PC-3 (cell line): ENCODE data around the gene TGFA. TPM values are rescaled to one million over a fixed set of nuclear protein-coding genes. Genes with fewer than 3 reads are reported as not detected.

Source experiments
- ATAC-seq: fragments of 200-7000 bp; cut with Tn5 transposase; 2 replicates; pipeline ENCODE4 v1.9.1; 2020; ENCODE audit warnings: mild to moderate bottlenecking, moderate library complexity
- BruUV-seq: library from RNA; stranded (reverse); fragments of 400-500 nt; replicated peaks from 2 replicates; lab custom pipeline; 2021; lab: Mats Ljungman, UMichigan
- CTCF ChIA-PET: fragments of 300-600 bp; sonication (Branson Sonifier 250); formaldehyde crosslinking; loops from one replicate; lab custom pipeline; 2022; ENCODE audit warnings: antibody characterized with exemption; lab: Charles Lee
- POLR2A ChIA-PET: fragments of 300-600 bp; sonication (Branson Sonifier 250); formaldehyde crosslinking; loops from one replicate; lab custom pipeline; 2022; ENCODE audit warnings: antibody characterized with exemption; ENCODE audit not compliant: unreplicated experiment; lab: Charles Lee
- DNase-seq: peaks from one replicate; pipeline ENCODE4 v3.0.0-alpha.2; 2015
- H2AFZ ChIP-seq: fragments of 300-600 bp; sonication (generic); 2 replicates; pipeline ENCODE4 v1.6.0; 2016; ENCODE audit warnings: antibody characterized with exemption, low read length
- H3F3A ChIP-seq: fragments of 300-600 bp; sonication (generic); one replicate; pipeline ENCODE4 v1.6.0; 2017; ENCODE audit warnings: antibody characterized with exemption, low read length, control low read depth, mild to moderate bottlenecking; ENCODE audit not compliant: unreplicated experiment
- H3K27ac ChIP-seq: fragments of 300-600 bp; sonication (generic); 2 replicates; pipeline ENCODE4 v1.5.1; 2016; ENCODE audit warnings: mild to moderate bottlenecking, low read length
- H3K27me3 ChIP-seq: fragments of 300-600 bp; sonication (generic); 2 replicates; pipeline ENCODE4 v1.6.1; 2016; ENCODE audit warnings: low read length, mixed read lengths
- H3K36me3 ChIP-seq: fragments of 300-600 bp; sonication (generic); 2 replicates; pipeline ENCODE4 v1.6.1; 2016; ENCODE audit warnings: low read depth, mixed run types, low read length, mixed read lengths
- H3K4me1 ChIP-seq: fragments of 300-600 bp; sonication (generic); 2 replicates; pipeline ENCODE4 v1.5.1; 2016; ENCODE audit warnings: low read length; ENCODE audit not compliant: insufficient read depth
- H3K4me2 ChIP-seq: fragments of 300-600 bp; sonication (generic); 2 replicates; pipeline ENCODE4 v1.6.0; 2016; ENCODE audit warnings: low read length
- H3K4me3 ChIP-seq: fragments of 300-600 bp; sonication (generic); 2 replicates; pipeline ENCODE4 v1.5.1; 2016; ENCODE audit warnings: mild to moderate bottlenecking, low read length, mixed read lengths
- H3K79me2 ChIP-seq: fragments of 300-600 bp; sonication (generic); 2 replicates; pipeline ENCODE4 v1.6.1; 2017; ENCODE audit warnings: low read length, mixed read lengths
- H3K9ac ChIP-seq: fragments of 300-600 bp; sonication (generic); 2 replicates; pipeline ENCODE4 v1.6.0; 2016; ENCODE audit warnings: mild to moderate bottlenecking, low read length
- H3K9me2 ChIP-seq: fragments of 300-600 bp; sonication (generic); replicated peaks from 2 replicates; pipeline ENCODE4 v1.6.1; 2016; ENCODE audit warnings: mixed run types, low read length, mixed read lengths
- H3K9me3 ChIP-seq: fragments of 300-600 bp; sonication (generic); 2 replicates; pipeline ENCODE4 v1.6.1; 2016; ENCODE audit warnings: low read length, mixed read lengths
- H4K20me1 ChIP-seq: fragments of 300-600 bp; sonication (generic); 2 replicates; pipeline ENCODE4 v1.6.1; 2016; ENCODE audit warnings: low read length, mixed read lengths
- EZH2 ChIP-seq: fragments of 300-600 bp; sonication (generic); IDR thresholded peaks from one replicate; pipeline ENCODE4 v1.6.1; 2017; ENCODE audit warnings: antibody characterized with exemption, mild to moderate bottlenecking, low read length; ENCODE audit not compliant: unreplicated experiment
- EZH2phosphoT487 ChIP-seq: fragments of 300-600 bp; sonication (generic); IDR thresholded peaks from 2 replicates; pipeline ENCODE4 v1.6.1; 2018; ENCODE audit warnings: mild to moderate bottlenecking, antibody characterized with exemption, low read length, borderline replicate concordance
- intact Hi-C: fragments of 100-400 bp; cut with micrococcal nuclease; formaldehyde crosslinking; loops from 2 replicates; pipeline ENCODE4 v1.9.0; 2023
- total RNA-seq: library from RNA; depleted of rRNA; stranded (reverse); fragments of >200 nt; gene quantifications from 2 replicates; pipeline ENCODE4 v1.2.3, GENCODE V29; 2014
- TF ChIP-seq, protein P1 (sequence below): fragments of 300-600 bp; sonication (generic); conservative IDR thresholded peaks from 2 replicates; pipeline ENCODE4 v1.5.1; 2017; ENCODE audit warnings: antibody characterized with exemption, low read depth, mild to moderate bottlenecking, low read length

Gene TGFA
- total RNA-seq, 1 experiment from 2014 or later, result 45.0 TPM

- POLR2A ChIA-PET, result no interaction called here
- intact Hi-C loops, result no loop called here
- no peaks in the 10 kb centered on the region for H3F3A ChIP-seq
- peaks cover 9% of the 10 kb centered on the region for H3K4me1 ChIP-seq
- TF ChIP-seq EZH2phosphoT487, result no peak
- TF ChIP-seq, protein P1, sequence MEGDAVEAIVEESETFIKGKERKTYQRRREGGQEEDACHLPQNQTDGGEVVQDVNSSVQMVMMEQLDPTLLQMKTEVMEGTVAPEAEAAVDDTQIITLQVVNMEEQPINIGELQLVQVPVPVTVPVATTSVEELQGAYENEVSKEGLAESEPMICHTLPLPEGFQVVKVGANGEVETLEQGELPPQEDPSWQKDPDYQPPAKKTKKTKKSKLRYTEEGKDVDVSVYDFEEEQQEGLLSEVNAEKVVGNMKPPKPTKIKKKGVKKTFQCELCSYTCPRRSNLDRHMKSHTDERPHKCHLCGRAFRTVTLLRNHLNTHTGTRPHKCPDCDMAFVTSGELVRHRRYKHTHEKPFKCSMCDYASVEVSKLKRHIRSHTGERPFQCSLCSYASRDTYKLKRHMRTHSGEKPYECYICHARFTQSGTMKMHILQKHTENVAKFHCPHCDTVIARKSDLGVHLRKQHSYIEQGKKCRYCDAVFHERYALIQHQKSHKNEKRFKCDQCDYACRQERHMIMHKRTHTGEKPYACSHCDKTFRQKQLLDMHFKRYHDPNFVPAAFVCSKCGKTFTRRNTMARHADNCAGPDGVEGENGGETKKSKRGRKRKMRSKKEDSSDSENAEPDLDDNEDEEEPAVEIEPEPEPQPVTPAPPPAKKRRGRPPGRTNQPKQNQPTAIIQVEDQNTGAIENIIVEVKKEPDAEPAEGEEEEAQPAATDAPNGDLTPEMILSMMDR, result no peak
- TF ChIP-seq EZH2, result no peak
- no peak overlapping the region for H3K9ac ChIP-seq
- no peak overlapping the region for H3K4me2 ChIP-seq
- no peak overlapping the region for H2AFZ ChIP-seq
- peaks cover 5% of the 10 kb centered on the region; the same call in 1 of the 2 replicates for H3K36me3 ChIP-seq
- no TSS peak for BruUV-seq
- no peak overlapping the region for H3K27ac ChIP-seq
- ATAC-seq (no peak), DNase-seq (no peak)
- no peak overlapping the region for H3K4me3 ChIP-seq
- H4K20me1 ChIP-seq, result no peaks in the 10 kb centered on the region
- H3K9me3 ChIP-seq, result no peaks in the 10 kb centered on the region
- peaks cover 4% of the 10 kb centered on the region; the same call in 1 of the 2 replicates for H3K79me2 ChIP-seq
- H3K9me2 ChIP-seq, result no peaks in the 10 kb centered on the region
- CTCF ChIA-PET, result interaction anchor here (0.5 kb wide), 1 partner anchor 298 kb away, joined by 3 read pairs; no protein-coding TSS in a partner anchor
- no peaks in the 10 kb centered on the region for H3K27me3 ChIP-seq
These were observed 83.7 kb downstream of the TGFA start for GRCh38 chr2:70469961-70470360.

DNA sequence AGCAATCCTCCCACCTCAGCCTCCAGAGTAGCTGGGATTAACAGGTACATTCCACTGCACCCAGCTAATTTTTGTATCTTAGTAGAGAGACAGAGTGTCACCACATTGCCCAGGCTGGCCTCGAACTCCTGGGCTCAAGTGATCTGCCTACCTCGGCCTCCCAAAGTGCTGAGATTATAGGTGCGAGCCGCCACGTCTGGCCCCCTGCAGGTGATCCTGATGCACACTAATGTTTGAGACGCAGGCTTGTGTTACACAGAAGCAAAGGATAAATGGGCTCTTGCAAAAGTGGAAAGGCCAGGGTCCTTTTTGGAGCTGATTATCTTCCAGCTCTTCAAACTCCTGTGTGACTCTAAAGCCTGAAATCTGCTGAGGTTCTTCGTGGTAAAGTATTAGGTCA is 84.2 kb downstream of the TGFA start:
- H3K9me2 ChIP-seq, result no peaks in the 10 kb centered on the region
- peaks cover 9% of the 10 kb centered on the region; the same call in 1 of the 2 replicates for H3K36me3 ChIP-seq
- H3K4me2 ChIP-seq, result no peak overlapping the region
- H3K4me1 ChIP-seq, result peaks cover 9% of the 10 kb centered on the region
- H3K27me3 ChIP-seq, result no peaks in the 10 kb centered on the region
- H3K9me3 ChIP-seq, result no peaks in the 10 kb centered on the region
- ChIA-PET CTCF (no interaction called here), POLR2A (no interaction called here)
- intact Hi-C loops, result no loop called here
- peaks cover 4% of the 10 kb centered on the region; the same call in 1 of the 2 replicates for H3K79me2 ChIP-seq
- H3K4me3 ChIP-seq, result no peak overlapping the region
- TF ChIP-seq EZH2phosphoT487, result no peak
- TF ChIP-seq, protein P1, result 0 out of 2 replicates have a peak, but pooled peaks have one; percentile 26
- H3K27ac ChIP-seq, result no peak overlapping the region
- ATAC-seq (no peak), DNase-seq (no peak)
- no peak overlapping the region for H3K9ac ChIP-seq
- no peak overlapping the region for H2AFZ ChIP-seq
- H4K20me1 ChIP-seq, result no peaks in the 10 kb centered on the region
- no peaks in the 10 kb centered on the region for H3F3A ChIP-seq
- no TSS peak for BruUV-seq

GRCh38 chr2:70468878-70469277 is 84.7 kb downstream of the TGFA start:
- H3K9ac ChIP-seq, result no peak overlapping the region
- H2AFZ ChIP-seq, result no peak overlapping the region
- ATAC-seq (no peak), DNase-seq (no peak)
- intact Hi-C loops, result no loop called here
- peaks cover 9% of the 10 kb centered on the region for H3K4me1 ChIP-seq
- ChIA-PET CTCF (no interaction called here), POLR2A (no interaction called here)
- H3K27me3 ChIP-seq, result no peaks in the 10 kb centered on the region
- H3K27ac ChIP-seq, result no peak overlapping the region
- H3K9me2 ChIP-seq, result no peaks in the 10 kb centered on the region
- H3F3A ChIP-seq, result no peaks in the 10 kb centered on the region
- no peak overlapping the region for H3K4me3 ChIP-seq
- H4K20me1 ChIP-seq, result no peaks in the 10 kb centered on the region
- peaks cover 15% of the 10 kb centered on the region; the same call in 1 of the 2 replicates for H3K36me3 ChIP-seq
- H3K4me2 ChIP-seq, result no peak overlapping the region
- no TSS peak for BruUV-seq
- H3K9me3 ChIP-seq, result no peaks in the 10 kb centered on the region
- TF ChIP-seq EZH2 (no peak), EZH2phosphoT487 (no peak)
- TF ChIP-seq, protein P1, result no peak
- peaks cover 4% of the 10 kb centered on the region; the same call in 1 of the 2 replicates for H3K79me2 ChIP-seq
